ENCODE measurements around the gene TMEM237.

GRCh38 chr2:201653221-201653620 is 9.9 kb upstream of the TMEM237 start:
- TF ChIP-seq, protein P1, sequence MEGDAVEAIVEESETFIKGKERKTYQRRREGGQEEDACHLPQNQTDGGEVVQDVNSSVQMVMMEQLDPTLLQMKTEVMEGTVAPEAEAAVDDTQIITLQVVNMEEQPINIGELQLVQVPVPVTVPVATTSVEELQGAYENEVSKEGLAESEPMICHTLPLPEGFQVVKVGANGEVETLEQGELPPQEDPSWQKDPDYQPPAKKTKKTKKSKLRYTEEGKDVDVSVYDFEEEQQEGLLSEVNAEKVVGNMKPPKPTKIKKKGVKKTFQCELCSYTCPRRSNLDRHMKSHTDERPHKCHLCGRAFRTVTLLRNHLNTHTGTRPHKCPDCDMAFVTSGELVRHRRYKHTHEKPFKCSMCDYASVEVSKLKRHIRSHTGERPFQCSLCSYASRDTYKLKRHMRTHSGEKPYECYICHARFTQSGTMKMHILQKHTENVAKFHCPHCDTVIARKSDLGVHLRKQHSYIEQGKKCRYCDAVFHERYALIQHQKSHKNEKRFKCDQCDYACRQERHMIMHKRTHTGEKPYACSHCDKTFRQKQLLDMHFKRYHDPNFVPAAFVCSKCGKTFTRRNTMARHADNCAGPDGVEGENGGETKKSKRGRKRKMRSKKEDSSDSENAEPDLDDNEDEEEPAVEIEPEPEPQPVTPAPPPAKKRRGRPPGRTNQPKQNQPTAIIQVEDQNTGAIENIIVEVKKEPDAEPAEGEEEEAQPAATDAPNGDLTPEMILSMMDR (IDR thresholded peaks at IDR 0.05), result no peak
- no peak for TF ChIP-seq POLR2A (IDR thresholded peaks at IDR 0.05)

Data from esophagus squamous epithelium (tissue), 4 donors.